ENCODE data around the gene STT3A.

The STT3A gene

DNA sequence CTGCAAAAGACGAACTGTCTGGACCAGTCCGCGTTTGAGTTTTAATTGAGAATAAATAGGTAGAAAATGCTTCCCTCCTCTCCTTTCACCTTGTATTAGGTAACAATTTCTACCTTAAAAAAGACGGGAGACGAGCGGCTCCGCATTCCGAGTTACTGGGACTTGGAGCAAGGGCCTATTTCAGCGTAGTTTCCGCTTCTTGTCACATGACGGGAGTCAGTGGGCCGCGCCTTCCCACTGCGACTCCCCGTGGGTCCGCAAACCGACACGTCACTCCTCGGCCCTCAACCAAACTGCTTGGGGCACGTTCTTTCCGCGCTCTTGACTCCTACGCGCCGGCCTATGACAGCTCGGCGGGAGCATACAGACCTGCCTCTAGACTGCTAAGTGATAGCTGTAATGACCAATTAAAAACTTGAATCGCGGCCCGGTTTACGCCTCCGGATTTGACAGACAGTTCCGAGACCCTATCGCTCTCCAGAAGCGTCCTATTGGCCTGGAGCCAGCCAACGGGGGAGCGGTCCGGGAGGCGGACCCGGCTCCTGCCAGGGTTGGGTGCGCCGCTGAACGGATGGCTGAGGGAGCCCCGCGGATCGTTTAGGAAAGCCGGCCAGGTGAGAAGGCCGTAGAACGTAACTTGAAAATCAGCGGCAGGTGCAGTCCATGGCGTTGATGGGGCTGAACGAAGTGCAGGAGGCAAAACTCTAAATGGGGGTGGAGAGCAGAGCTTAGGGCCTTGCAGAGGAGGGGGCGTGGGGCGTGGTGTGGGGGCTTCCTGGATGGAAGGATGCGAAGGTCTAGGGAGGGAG is at the start of gene STT3A:
Gene STT3A (plus strand): TSS at position 548 of the 809 bp plus-strand sequence. CDS start 3,064 bp downstream, outside the sequence.
- H2AFZ ChIP-seq (ENCODE audit: low read length, unreplicated experiment) = peak within 1 kb of the TSS; percentile 88

GRCh38 chr11:125550780-125551179 is 41.9 kb upstream of the STT3A start:
- H3K36me3 ChIP-seq (ENCODE audit: insufficient read depth, low read length) = no peaks in the 10 kb centered on the region
- H3K4me3 ChIP-seq (ENCODE audit: low read depth, low read length) = no peak overlapping the region
- no peak overlapping the region for H2AFZ ChIP-seq (ENCODE audit: low read length, unreplicated experiment)
- no peak overlapping the region for H3K27ac ChIP-seq (ENCODE audit: low read depth, low read length)
- H3K4me1 ChIP-seq (ENCODE audit: control insufficient read depth, insufficient read depth, low read length, unreplicated experiment) = no peaks in the 10 kb centered on the region
- no peaks in the 10 kb centered on the region for H3K79me2 ChIP-seq (ENCODE audit: control insufficient read depth, insufficient read depth, low read length, unreplicated experiment)
- H3K27me3 ChIP-seq (ENCODE audit: insufficient read depth, low read length) = peaks cover 16% of the 10 kb centered on the region; the same call in 1 of the 2 replicates

More for the DNA sequence above, at the start of gene STT3A:
- H3K4me1 ChIP-seq (ENCODE audit: control insufficient read depth, insufficient read depth, low read length, unreplicated experiment) = peaks cover 21% of the 10 kb centered on the region
- peak within 1 kb of the TSS; percentile 98 for H3K4me3 ChIP-seq (ENCODE audit: low read depth, low read length)
- peaks cover 54% of the 10 kb centered on the region for H3K79me2 ChIP-seq (ENCODE audit: control insufficient read depth, insufficient read depth, low read length, unreplicated experiment)
- peaks cover 11% of the 10 kb centered on the region; the same call in 1 of the 2 replicates for H3K36me3 ChIP-seq (ENCODE audit: insufficient read depth, low read length)
- no peaks in the 10 kb centered on the region for H3K27me3 ChIP-seq (ENCODE audit: insufficient read depth, low read length)
- H3K27ac ChIP-seq (ENCODE audit: low read depth, low read length) = peak within 1 kb of the TSS; percentile 88

DNA sequence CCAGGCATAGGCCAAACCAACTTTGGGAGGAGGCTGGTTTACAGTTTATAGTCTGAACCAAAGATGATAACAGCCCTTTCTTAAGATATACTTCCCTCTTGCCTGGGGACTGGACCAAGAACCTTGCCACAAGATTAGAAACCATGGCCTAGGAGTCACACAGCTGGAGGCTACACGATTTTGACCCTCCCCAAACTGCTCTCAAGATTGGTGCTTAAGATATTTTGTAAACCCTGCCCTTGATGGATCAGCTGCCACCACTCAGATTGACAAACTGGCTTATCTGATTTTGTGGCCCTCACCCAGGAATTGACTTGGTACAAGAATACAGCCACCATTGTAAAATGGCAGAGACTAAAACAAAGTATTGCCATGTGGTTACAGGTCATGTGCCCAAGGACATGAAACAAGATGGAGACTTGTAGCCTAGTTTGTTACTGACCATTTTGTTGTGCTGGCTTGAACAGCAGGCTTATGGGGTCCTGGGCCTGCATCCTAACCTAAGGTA is 40.8 kb upstream of the STT3A start:
- H3K4me3 ChIP-seq (ENCODE audit: low read depth, low read length) = no peak overlapping the region
- peaks cover 16% of the 10 kb centered on the region; the same call in 1 of the 2 replicates for H3K27me3 ChIP-seq (ENCODE audit: insufficient read depth, low read length)
- no peak overlapping the region for H3K27ac ChIP-seq (ENCODE audit: low read depth, low read length)
- H2AFZ ChIP-seq (ENCODE audit: low read length, unreplicated experiment) = no peak overlapping the region
- no peaks in the 10 kb centered on the region for H3K4me1 ChIP-seq (ENCODE audit: control insufficient read depth, insufficient read depth, low read length, unreplicated experiment)
- H3K79me2 ChIP-seq (ENCODE audit: control insufficient read depth, insufficient read depth, low read length, unreplicated experiment) = no peaks in the 10 kb centered on the region
- H3K36me3 ChIP-seq (ENCODE audit: insufficient read depth, low read length) = no peaks in the 10 kb centered on the region

DNA sequence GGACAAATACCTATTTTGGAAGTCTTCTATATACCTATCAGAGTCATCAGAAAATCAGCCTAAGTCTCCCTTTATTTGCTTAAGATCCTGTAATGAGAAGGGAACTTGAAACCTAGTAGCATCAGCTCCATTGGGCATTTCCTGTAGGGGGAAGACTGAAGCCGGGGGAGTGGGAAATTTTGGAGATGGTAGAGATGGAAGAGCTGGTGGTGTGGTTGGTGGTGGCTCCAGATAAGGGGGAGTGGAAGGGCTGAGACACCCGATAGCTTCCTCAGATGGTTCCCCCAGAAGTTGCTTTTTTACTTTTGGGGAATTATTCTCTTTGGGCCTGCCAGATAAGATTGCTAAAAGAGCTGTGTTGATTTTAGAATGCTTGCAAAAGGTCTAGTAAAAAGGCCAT is 39.7 kb upstream of the STT3A start:
- Histone ChIP-seq H3K79me2 (ENCODE audit: control insufficient read depth, insufficient read depth, low read length, unreplicated experiment) (no peaks in the 10 kb centered on the region), H2AFZ (ENCODE audit: low read length, unreplicated experiment) (no peak overlapping the region), H3K36me3 (ENCODE audit: insufficient read depth, low read length) (no peaks in the 10 kb centered on the region), H3K27ac (ENCODE audit: low read depth, low read length) (no peak overlapping the region), H3K4me1 (ENCODE audit: control insufficient read depth, insufficient read depth, low read length, unreplicated experiment) (no peaks in the 10 kb centered on the region), H3K27me3 (ENCODE audit: insufficient read depth, low read length) (peaks cover 6% of the 10 kb centered on the region; the same call in 1 of the 2 replicates), H3K4me3 (ENCODE audit: low read depth, low read length) (no peak overlapping the region)

DNA sequence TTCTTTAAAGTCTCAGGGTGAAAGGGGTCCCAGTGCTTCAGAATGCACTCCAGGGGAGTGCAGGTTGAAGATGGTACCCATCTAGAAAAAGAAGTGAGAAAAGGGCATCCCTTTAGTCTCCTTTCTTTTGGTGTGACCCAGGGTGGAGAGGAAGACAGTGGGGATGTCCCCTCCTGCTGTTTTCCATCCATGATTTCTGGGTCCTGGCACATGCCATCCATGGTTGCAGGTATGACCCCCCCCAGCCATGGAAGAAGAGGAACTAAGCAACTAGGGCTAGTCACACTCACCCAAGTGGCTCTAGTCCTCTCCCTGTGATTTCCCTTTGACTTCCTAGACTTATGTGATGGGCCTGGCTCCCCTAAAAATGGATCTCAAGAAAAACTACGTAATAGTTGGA is 39.3 kb upstream of the STT3A start:
- Histone ChIP-seq H3K27me3 (ENCODE audit: insufficient read depth, low read length) (peaks cover 3% of the 10 kb centered on the region; the same call in 1 of the 2 replicates), H3K79me2 (ENCODE audit: control insufficient read depth, insufficient read depth, low read length, unreplicated experiment) (no peaks in the 10 kb centered on the region), H3K36me3 (ENCODE audit: insufficient read depth, low read length) (no peaks in the 10 kb centered on the region), H3K4me3 (ENCODE audit: low read depth, low read length) (no peak overlapping the region), H2AFZ (ENCODE audit: low read length, unreplicated experiment) (no peak overlapping the region), H3K27ac (ENCODE audit: low read depth, low read length) (no peak overlapping the region), H3K4me1 (ENCODE audit: control insufficient read depth, insufficient read depth, low read length, unreplicated experiment) (no peaks in the 10 kb centered on the region)

- no peak overlapping the region for H3K27ac ChIP-seq (ENCODE audit: low read depth, low read length)
- H2AFZ ChIP-seq (ENCODE audit: low read length, unreplicated experiment) = no peak overlapping the region
- no peaks in the 10 kb centered on the region for H3K79me2 ChIP-seq (ENCODE audit: control insufficient read depth, insufficient read depth, low read length, unreplicated experiment)
- H3K36me3 ChIP-seq (ENCODE audit: insufficient read depth, low read length) = no peaks in the 10 kb centered on the region
- H3K4me3 ChIP-seq (ENCODE audit: low read depth, low read length) = no peak overlapping the region
- no peaks in the 10 kb centered on the region for H3K4me1 ChIP-seq (ENCODE audit: control insufficient read depth, insufficient read depth, low read length, unreplicated experiment)
- peaks cover 3% of the 10 kb centered on the region; the same call in 1 of the 2 replicates for H3K27me3 ChIP-seq (ENCODE audit: insufficient read depth, low read length)
Measured at GRCh38 chr11:125554038-125554437, 38.6 kb upstream of the STT3A start.

DNA sequence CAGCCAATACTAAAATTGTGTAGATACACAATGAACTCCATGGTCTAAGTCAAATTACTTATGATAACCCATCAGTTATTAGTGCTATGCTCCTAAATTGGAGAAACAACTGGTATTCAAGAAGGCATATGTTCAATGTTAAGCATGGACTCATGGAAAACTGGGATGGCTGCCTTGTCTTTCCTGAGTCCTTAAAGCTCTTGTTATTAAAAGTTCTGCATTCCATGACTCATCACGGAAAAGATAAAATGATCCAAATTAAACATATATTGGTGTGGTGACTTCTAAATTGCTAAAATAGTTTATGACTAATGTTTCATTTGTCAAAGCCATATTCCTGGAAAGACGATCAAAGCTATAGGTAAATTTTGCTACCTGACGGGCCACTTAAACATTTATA is 32.8 kb upstream of the STT3A start:
- Histone ChIP-seq H2AFZ (ENCODE audit: low read length, unreplicated experiment) (no peak overlapping the region), H3K79me2 (ENCODE audit: control insufficient read depth, insufficient read depth, low read length, unreplicated experiment) (no peaks in the 10 kb centered on the region), H3K27me3 (ENCODE audit: insufficient read depth, low read length) (peaks cover 3% of the 10 kb centered on the region; the same call in 1 of the 2 replicates), H3K36me3 (ENCODE audit: insufficient read depth, low read length) (no peaks in the 10 kb centered on the region), H3K4me3 (ENCODE audit: low read depth, low read length) (no peak overlapping the region), H3K4me1 (ENCODE audit: control insufficient read depth, insufficient read depth, low read length, unreplicated experiment) (no peaks in the 10 kb centered on the region), H3K27ac (ENCODE audit: low read depth, low read length) (no peak overlapping the region)

DNA sequence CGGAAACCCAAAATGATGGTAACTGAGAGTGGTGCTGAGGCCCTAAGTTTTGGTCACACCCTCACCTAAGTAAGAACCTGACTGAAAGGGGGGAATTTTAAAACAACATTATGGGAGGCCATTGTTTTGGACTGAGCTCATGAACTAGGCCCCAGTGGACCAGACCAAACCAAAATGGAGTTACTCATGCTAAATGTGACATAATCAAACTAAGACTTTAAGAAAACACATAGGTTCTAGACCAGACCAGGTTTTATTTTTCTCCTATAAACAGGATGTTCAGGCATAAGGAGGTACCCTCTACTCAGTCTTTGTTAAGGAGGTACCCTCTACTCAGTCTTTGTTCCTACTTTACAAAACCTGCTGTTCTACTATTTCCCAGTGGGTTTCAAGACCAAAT is 30.7 kb upstream of the STT3A start:
- Histone ChIP-seq H3K4me3 (ENCODE audit: low read depth, low read length) (no peak overlapping the region), H3K27ac (ENCODE audit: low read depth, low read length) (no peak overlapping the region), H2AFZ (ENCODE audit: low read length, unreplicated experiment) (no peak overlapping the region), H3K36me3 (ENCODE audit: insufficient read depth, low read length) (no peaks in the 10 kb centered on the region), H3K79me2 (ENCODE audit: control insufficient read depth, insufficient read depth, low read length, unreplicated experiment) (no peaks in the 10 kb centered on the region), H3K4me1 (ENCODE audit: control insufficient read depth, insufficient read depth, low read length, unreplicated experiment) (no peaks in the 10 kb centered on the region), H3K27me3 (ENCODE audit: insufficient read depth, low read length) (no peaks in the 10 kb centered on the region)

GRCh38 chr11:125562430-125562829 is 30.2 kb upstream of the STT3A start:
- no peaks in the 10 kb centered on the region for H3K79me2 ChIP-seq (ENCODE audit: control insufficient read depth, insufficient read depth, low read length, unreplicated experiment)
- H3K36me3 ChIP-seq (ENCODE audit: insufficient read depth, low read length) = no peaks in the 10 kb centered on the region
- H2AFZ ChIP-seq (ENCODE audit: low read length, unreplicated experiment) = no peak overlapping the region
- H3K4me3 ChIP-seq (ENCODE audit: low read depth, low read length) = no peak overlapping the region
- H3K27me3 ChIP-seq (ENCODE audit: insufficient read depth, low read length) = no peaks in the 10 kb centered on the region
- no peaks in the 10 kb centered on the region for H3K4me1 ChIP-seq (ENCODE audit: control insufficient read depth, insufficient read depth, low read length, unreplicated experiment)
- H3K27ac ChIP-seq (ENCODE audit: low read depth, low read length) = no peak overlapping the region

- no peaks in the 10 kb centered on the region for H3K36me3 ChIP-seq (ENCODE audit: insufficient read depth, low read length)
- H3K79me2 ChIP-seq (ENCODE audit: control insufficient read depth, insufficient read depth, low read length, unreplicated experiment) = peaks cover under 1% of the 10 kb centered on the region
- H2AFZ ChIP-seq (ENCODE audit: low read length, unreplicated experiment) = no peak overlapping the region
- no peak overlapping the region for H3K27ac ChIP-seq (ENCODE audit: low read depth, low read length)
- H3K27me3 ChIP-seq (ENCODE audit: insufficient read depth, low read length) = no peaks in the 10 kb centered on the region
- no peak overlapping the region for H3K4me3 ChIP-seq (ENCODE audit: low read depth, low read length)
- no peaks in the 10 kb centered on the region for H3K4me1 ChIP-seq (ENCODE audit: control insufficient read depth, insufficient read depth, low read length, unreplicated experiment)
Measured at GRCh38 chr11:125564357-125564756, 28.3 kb upstream of the STT3A start.

GRCh38 chr11:125566235-125566634 is 26.4 kb upstream of the STT3A start:
- H3K4me1 ChIP-seq (ENCODE audit: control insufficient read depth, insufficient read depth, low read length, unreplicated experiment) = peaks cover 11% of the 10 kb centered on the region
- no peak overlapping the region for H2AFZ ChIP-seq (ENCODE audit: low read length, unreplicated experiment)
- H3K79me2 ChIP-seq (ENCODE audit: control insufficient read depth, insufficient read depth, low read length, unreplicated experiment) = peaks cover 19% of the 10 kb centered on the region
- no peak overlapping the region for H3K4me3 ChIP-seq (ENCODE audit: low read depth, low read length)
- no peaks in the 10 kb centered on the region for H3K27me3 ChIP-seq (ENCODE audit: insufficient read depth, low read length)
- H3K36me3 ChIP-seq (ENCODE audit: insufficient read depth, low read length) = no peaks in the 10 kb centered on the region
- H3K27ac ChIP-seq (ENCODE audit: low read depth, low read length) = no peak overlapping the region
